HG02798 (cell line): Measurements from ENCODE around the gene HPSE2.

Experiments
- ATAC-seq: cut with Tn5 transposase; IDR thresholded peaks from one replicate; pipeline ENCODE4 v1.9.1; 2021; ENCODE audit warnings: mild to moderate bottlenecking; ENCODE audit not compliant: unreplicated experiment, poor library complexity

Gene HPSE2

DNA sequence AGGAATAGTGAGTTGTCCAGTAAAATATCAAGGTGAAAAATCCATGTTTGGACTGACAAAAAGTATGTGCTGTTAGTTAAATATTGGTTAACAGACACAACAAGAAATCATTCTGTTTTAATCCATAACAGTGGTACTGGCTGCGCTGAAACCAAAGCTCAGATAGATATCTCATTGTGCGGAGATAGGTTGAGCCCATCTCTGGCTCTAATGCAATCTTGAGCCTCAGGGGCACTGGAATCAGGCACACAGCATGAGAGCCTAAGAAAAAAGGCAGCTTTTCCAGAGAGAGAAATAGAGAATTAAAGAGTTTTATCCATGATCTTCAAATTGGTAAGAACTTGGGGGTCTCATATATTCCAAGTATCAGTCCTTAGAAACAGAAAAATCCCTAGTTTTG, 373.7 kb downstream of the HPSE2 start:
- ATAC-seq, result no peak

- ATAC-seq, result no peak
Measured at GRCh38 chr10:98858525-98858924, 377.1 kb downstream of the HPSE2 start.

DNA sequence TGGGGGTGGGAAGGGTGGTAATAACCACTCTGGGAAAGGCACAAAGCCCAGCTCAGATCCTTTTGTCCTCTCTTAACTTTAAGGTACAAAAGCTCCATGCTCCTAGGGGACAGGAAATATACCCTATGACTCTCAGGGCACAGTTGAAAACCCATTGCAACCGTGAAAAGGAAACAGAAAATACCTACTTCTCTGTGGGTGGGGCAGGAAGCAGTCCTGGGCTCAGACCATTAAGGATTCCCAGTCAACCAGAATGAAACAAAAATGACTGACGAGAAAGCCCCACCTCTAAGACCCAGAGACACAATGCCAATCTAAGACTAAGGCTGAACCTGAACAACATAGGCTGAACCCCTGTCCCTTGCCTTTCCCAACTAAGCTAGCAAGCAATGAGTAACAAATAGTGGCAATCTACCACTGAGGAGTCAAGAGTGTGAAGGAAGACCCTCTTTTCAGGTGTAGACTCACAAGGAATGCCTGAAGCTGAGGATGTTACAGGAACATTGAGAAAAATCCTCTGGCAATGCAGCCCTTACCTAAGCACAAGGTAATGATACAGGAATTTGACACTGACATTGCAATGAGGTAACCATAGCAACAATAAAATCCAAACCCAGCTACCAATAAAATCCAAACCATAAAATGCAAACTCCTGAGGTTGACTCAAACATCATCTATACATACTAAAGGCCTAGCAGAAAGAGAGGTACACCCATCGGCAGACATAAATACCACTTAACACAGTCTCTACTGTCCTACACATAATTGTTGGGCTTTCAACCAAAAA, 380.1 kb downstream of the HPSE2 start:
- no peak for ATAC-seq

DNA sequence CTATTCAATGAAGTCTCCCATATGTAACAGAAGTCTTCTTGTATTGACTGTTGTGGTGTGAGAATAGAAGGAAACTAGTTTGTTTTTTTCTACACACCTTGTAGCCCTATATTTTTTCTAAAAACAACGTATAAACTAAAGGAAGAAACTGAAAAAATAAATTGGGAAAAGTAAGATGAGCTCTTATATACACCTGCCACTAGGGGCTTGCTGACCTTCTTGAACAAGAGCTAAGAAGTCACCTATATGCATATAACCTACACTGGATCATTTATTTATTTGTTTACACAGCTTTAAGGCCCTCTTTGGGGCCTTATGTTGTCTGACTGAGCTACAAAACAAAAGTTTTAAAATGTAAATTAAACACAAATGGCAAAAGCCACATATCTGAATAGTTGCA, 383.0 kb downstream of the HPSE2 start:
- no peak for ATAC-seq

DNA sequence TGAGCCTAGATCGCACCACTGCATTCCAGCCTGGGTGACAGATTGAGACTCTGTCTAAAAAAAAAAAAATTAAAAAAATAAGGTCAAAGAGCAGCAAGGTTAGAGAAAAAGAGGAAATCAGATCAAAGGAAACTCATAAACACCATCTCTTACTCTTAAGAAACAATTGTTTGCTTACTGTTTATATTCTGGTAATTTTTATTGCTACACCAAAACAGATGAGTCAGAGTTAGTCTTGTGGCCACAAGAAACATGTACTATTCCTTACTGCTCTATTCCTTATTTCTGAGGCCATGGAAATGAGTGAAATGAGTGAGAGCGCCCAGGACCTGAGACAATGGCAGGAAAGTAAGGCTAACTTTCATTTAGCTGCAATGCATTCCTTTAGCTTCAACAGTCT, 387.3 kb downstream of the HPSE2 start:
- no peak for ATAC-seq

DNA sequence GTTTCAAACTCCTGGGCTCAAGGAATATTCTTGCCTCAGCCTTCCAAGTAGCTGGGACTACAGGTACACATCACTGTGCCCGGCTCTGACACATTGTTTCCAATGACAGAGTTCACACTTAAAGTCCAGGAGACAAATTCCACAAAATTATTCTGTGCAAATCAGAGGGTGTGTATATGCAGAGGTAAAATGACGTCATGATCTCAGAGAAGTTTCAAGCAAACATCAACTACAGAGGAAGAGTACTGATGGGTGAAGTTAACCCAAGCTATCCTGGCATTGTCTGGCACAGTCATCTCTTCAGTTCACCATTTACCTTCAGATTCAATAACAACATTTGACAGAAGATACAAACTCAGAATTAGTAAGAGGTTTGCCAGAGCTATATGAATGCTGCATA, 388.9 kb downstream of the HPSE2 start:
- ATAC-seq, result no peak

DNA sequence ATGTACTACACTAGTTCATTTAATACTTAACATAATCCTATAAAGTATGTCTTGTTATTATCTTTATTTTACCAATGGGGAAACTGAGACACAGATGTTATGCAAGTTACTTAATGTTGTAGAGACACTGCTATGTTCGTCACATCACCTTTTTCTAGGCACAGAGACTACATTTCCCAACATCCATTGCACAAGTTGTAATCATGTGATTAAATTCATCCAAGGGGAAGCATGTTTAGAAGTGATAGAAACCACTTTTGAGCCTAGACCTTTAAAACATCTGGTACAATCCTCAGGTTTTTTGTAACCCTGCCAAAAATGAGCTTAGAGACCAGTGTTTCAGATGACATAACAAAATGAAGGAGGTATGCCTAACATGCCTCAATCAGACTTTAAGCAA, 402.1 kb downstream of the HPSE2 start:
- no peak for ATAC-seq

DNA sequence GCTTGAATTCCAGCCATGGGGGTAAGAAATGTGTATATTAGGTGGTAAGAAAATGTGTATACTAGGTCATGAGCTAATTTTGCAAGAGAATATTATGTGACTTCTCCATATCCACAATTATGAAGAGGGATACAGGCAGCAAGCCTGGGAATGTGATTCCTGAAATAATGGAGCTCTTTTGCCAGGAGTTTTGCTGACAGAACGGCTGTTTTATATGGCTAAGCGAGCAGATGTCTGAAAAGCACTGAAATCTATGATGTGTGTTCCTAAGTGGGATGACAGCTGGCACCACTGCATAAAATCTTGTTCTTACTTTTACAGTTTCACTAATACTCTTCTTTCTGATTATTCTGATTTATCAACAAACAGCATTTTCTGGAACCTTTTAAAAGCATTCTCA, 402.9 kb downstream of the HPSE2 start:
- ATAC-seq, result no peak

- no peak for ATAC-seq
Measured at GRCh38 chr10:98832196-98832595, 403.5 kb downstream of the HPSE2 start.

DNA sequence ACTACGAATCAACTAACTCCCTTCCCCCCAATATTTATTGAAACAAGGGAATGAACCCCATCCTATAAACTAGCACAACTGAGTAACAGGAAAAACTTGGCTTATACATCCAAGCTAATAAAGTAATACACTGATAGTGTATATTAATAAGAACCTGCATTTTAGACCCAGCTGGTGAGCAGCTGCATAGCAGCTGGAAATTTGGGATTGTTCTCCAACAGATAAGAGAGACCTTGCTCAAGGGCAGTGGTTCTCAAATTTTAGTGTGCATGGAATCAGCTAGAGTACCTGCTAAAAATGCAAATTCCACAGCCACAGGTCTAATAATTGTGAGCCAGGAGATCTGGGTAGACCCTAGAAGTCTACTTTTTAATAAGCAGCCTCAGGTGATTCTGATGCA, 404.3 kb downstream of the HPSE2 start:
- ATAC-seq, result no peak

GRCh38 chr10:98825741-98826140, 409.9 kb downstream of the HPSE2 start:
- ATAC-seq, result no peak

GRCh38 chr10:98817396-98817795, 418.3 kb downstream of the HPSE2 start:
- ATAC-seq, result no peak

GRCh38 chr10:98815039-98815885, 420.4 kb downstream of the HPSE2 start:
- ATAC-seq, result no peak

DNA sequence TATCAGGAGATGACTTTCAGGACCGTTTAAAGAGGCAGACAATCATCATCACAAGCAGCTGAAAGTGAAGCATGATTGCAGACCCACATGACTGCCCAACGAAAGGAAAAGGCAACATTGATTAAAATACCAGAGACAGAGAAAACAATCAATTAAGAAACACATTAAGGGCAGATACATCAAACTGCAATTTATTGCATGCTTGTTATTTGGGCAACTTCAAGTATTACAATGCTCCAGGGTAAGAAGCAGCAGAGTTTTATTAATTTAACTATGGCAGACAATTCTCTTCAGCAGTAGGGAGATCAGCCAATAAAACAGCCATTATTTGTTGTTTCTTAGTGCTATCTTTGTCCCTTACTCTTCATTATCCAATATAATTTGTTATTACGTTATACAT, 421.2 kb downstream of the HPSE2 start:
- ATAC-seq, result no peak

DNA sequence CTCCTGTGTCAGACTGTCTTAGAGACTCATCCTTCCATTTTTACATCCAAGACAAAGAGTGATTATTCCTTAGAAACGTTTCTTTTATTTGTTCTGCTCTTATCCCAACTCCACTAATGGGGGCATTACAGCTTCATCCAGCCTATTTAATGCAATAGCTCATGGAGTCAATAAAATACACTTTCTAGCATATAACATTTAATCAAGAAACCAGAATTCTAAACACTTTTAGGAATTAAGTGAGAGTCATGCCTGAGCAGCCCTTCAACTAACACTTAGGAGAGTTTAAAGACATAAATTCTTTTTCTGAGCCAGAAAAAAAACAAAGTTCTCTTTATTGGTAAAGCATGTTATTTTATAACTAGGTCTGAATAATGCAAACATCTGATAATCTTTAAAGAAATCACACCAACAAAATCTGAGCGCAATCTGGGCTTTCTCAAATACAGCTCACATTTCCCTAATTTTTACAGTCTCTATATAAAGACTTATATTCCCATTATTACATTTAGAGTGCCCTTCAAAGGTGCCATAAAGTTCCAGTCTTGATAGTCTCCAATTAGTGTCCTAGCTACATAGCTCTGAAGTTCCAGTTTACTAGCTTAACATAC, 427.3 kb downstream of the HPSE2 start:
- no peak for ATAC-seq

DNA sequence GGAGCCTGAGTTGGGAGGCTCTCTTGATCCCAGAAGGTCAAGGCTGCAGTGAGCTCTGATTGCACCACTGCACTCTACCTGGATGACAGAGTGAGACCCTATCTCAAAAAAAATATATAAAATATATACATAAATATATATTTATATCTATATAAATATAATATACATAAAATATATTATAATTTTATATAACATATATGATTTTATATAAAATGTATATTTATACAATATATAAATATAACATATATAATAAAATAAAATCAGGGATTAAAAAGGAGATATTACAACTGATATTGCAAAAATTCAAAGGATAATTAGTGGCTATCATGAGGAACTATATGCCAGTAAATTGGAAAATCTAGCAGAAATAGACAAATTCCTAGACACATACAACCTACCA, 435.4 kb downstream of the HPSE2 start:
- no peak for ATAC-seq

- ATAC-seq, result no peak
Measured at GRCh38 chr10:98795467-98795866, 440.2 kb downstream of the HPSE2 start.

- ATAC-seq, result no peak
Measured at GRCh38 chr10:98790817-98791216, 444.8 kb downstream of the HPSE2 start.

GRCh38 chr10:98778277-98778759, 457.3 kb downstream of the HPSE2 start:
- ATAC-seq, result no peak

- ATAC-seq, result no peak
Measured at GRCh38 chr10:98758463-98758862, 477.2 kb downstream of the HPSE2 start.

DNA sequence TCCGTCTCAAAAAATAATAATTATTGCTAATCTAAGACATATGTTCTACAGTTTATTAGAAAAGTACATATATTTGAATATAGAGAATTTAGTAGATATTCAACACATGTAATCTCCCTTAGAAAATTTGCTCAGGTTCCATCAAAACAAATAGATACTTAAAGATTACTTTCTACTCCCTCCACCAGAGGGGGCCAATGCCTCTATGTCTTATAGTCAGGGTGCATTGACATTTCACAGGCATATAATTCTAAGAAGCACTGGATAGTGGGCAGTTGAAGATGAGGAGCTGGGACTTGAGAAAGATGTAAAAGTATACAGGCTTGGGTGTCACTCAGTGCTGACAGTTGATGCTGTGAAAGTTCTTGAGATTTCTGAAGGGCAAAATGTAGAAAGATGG, 487.4 kb downstream of the HPSE2 start:
- no peak for ATAC-seq
